Kidney epithelial cell (primary cell): ENCODE data around the gene ZNF774. TPM values are rescaled to one million over a fixed set of nuclear protein-coding genes. Genes with fewer than 3 reads are reported as not detected.

ENCODE experiments used
- DNase-seq: peaks from one replicate; pipeline ENCODE4 v3.0.0-alpha.2; 2010; ENCODE audit warnings: low read depth
- H3K27me3 ChIP-seq: 2 replicates; pipeline ENCODE4 v1.6.0; 2011; ENCODE audit warnings: low read length; ENCODE audit not compliant: control insufficient read depth, insufficient read depth
- H3K36me3 ChIP-seq: 2 replicates; pipeline ENCODE4 v1.5.1; 2011; ENCODE audit warnings: low read length; ENCODE audit not compliant: control insufficient read depth, insufficient read depth
- H3K4me3 ChIP-seq: 2 replicates; pipeline ENCODE4 v1.5.1; 2011; ENCODE audit warnings: low read depth, mild to moderate bottlenecking, control low read depth, low read length
- CTCF ChIP-seq: IDR thresholded peaks from 2 replicates; pipeline ENCODE4 v1.5.1; 2011; ENCODE audit warnings: mild to moderate bottlenecking, moderate library complexity, low read length, control low read depth, inconsistent platforms; ENCODE audit not compliant: insufficient read depth, poor library complexity, severe bottlenecking
- total RNA-seq: library from RNA; depleted of rRNA; stranded (reverse); fragments of >200 nt; gene quantifications from 2 replicates; pipeline ENCODE4 v1.2.3, GENCODE V29; 2015

ZNF774 gene
- total RNA-seq, 1 donor from 2014 or later: 2.0 TPM

GRCh38 chr15:90358124-90359033, 6.3 kb downstream of the ZNF774 start:
- peak; percentile 50 for DNase-seq
- Histone ChIP-seq H3K36me3 (no peaks in the 10 kb centered on the region), H3K4me3 (no peak overlapping the region), H3K27me3 (no peaks in the 10 kb centered on the region)
- no peak for TF ChIP-seq CTCF

- H3K4me3 ChIP-seq: no peak overlapping the region
- no peaks in the 10 kb centered on the region for H3K36me3 ChIP-seq
- no peak for DNase-seq
- TF ChIP-seq CTCF: no peak
- no peaks in the 10 kb centered on the region for H3K27me3 ChIP-seq
Measured at GRCh38 chr15:90360746-90361145, 8.7 kb downstream of the ZNF774 start.

GRCh38 chr15:90362936-90363212, 10.8 kb downstream of the ZNF774 start:
- Histone ChIP-seq H3K4me3 (no peak overlapping the region), H3K36me3 (no peaks in the 10 kb centered on the region), H3K27me3 (no peaks in the 10 kb centered on the region)
- TF ChIP-seq CTCF: no peak
- DNase-seq: peak; percentile 44

- peak; percentile 87 for DNase-seq
- no peak for TF ChIP-seq CTCF
- Histone ChIP-seq H3K36me3 (no peaks in the 10 kb centered on the region), H3K27me3 (no peaks in the 10 kb centered on the region), H3K4me3 (no peak overlapping the region)
Measured at GRCh38 chr15:90364251-90364650, 12.2 kb downstream of the ZNF774 start.

- no peak for DNase-seq
- no peak for TF ChIP-seq CTCF
- Histone ChIP-seq H3K27me3 (no peaks in the 10 kb centered on the region), H3K4me3 (no peak overlapping the region), H3K36me3 (no peaks in the 10 kb centered on the region)
Measured at GRCh38 chr15:90365414-90366055, 13.5 kb downstream of the ZNF774 start.

GRCh38 chr15:90367576-90367975, 15.5 kb downstream of the ZNF774 start:
- H3K36me3 ChIP-seq: no peaks in the 10 kb centered on the region
- H3K4me3 ChIP-seq: no peak overlapping the region
- TF ChIP-seq CTCF: no peak
- no peak for DNase-seq
- no peaks in the 10 kb centered on the region for H3K27me3 ChIP-seq
